Jurkat, Clone E6-1 (cell line): ENCODE measurements around the gene CBFA2T2.
"Not testable (repeated sequence)": the region's sequence is repeated elsewhere in the genome, so short reads cannot be mapped to it uniquely, and the experiment has no call there.

Experiments
- DNase-seq: peaks from one replicate; pipeline ENCODE4 v3.0.0-alpha.2; 2011; ENCODE audit warnings: low read depth, low spot score
- H3K4me3 ChIP-seq: 2 replicates; pipeline ENCODE4 v1.5.1; 2011; ENCODE audit warnings: mild to moderate bottlenecking, low read length, control low read depth, moderate library complexity

The CBFA2T2 gene

GRCh38 chr20:33566781-33567603, 77.1 kb downstream of the CBFA2T2 start:
- DNase-seq: no peak

DNA sequence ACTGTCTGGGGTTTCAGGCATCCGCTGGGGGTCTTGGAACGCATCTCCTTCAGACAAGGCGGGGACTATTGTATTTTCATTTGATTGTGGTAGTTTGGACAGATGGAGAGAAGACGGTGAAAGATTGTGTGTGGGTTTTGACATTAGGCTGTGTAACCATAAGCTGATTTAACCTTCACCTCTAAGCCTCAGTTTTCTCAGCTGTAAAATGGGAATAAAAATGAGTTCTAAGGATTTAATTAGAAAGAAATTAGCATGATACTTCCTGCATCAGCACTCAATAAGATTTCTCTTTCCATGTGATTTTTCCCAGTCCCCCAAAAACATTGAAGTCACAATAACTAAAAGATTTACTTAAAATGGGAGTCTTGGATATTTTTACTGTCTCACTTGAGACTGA, 78.1 kb downstream of the CBFA2T2 start:
- DNase-seq: no peak
- no peak overlapping the region for H3K4me3 ChIP-seq

More at GRCh38 chr20:33566781-33567603, 77.1 kb downstream of the CBFA2T2 start:
- no peak overlapping the region for H3K4me3 ChIP-seq

- no peak for DNase-seq
- no peak overlapping the region for H3K4me3 ChIP-seq
Measured at GRCh38 chr20:33568378-33568777, 78.5 kb downstream of the CBFA2T2 start.

DNA sequence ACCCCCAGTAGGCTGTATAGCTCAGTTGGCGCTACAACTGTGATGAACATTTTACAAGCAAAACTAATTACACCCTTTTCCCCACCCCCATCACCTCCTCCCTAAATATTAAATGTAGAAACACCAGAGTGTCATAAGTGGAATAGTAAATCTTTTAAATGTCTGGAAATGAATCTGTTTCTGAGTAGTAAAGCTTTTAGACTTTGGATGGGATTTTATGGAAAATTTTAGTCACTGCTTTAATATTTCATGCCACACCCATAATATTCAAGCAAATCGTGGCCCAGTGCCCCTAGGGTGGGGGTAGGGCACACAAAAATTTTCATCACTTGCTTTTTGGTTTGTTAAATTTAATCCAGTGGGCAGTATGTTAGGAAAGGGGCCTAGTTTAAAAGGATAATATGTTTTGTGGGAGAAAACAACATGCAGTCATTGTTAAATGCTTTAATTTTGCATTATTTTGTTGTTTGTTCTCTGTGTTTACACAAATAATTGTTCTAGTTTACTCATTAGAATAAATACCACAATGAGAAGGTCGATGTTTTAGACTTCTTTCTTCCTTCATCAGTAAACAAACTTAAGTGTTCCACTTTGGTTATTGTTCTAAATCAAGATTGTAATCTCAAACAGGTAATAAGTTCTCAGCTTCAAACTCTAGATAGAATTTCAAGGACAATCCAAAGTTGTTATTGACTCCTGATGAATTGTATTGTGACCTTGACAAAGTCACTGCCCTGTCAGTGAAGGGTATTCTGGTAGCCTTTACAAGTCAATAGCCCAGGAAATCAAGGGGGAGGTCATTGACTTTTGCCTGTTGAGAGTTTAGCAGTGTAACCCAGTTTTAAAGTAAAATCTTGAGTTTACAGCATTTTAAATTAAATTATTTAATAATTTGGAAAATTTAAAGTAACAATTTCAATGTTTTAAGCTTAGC, 79.2 kb downstream of the CBFA2T2 start:
- DNase-seq: no peak
- H3K4me3 ChIP-seq: no peak overlapping the region

DNA sequence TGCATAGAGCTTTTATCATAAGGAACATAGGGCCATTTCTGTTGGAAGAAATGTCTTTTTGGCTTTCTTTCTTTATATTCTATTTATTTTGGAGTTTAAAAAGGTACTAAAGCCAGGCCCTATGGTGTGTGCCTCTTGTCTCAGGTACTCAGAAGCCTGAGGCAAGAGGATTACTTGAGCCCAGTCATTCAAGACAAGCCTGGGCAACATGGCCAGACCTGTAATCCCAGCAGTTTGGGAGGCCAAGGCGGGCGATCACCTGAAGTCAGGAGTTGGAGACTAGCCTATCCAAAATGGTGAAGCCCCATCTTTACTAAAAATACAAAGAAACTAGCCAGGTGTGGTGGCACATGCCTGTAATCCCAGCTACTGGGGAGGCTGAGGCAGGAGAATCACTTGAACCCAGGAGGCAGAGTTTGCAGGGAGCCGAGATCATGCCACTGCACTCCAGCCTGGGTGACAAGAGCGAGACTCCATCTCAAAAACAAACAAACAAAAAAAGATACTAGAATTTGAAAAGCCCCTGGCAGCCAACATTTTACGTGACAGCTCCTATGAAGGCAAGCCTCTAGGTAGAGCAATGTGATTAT, 80.0 kb downstream of the CBFA2T2 start:
- H3K4me3 ChIP-seq: no peak overlapping the region
- DNase-seq: no peak

- no peak overlapping the region for H3K4me3 ChIP-seq
- DNase-seq: no peak
Measured at GRCh38 chr20:33570743-33571142, 80.8 kb downstream of the CBFA2T2 start.

- not testable (repeated sequence) for H3K4me3 ChIP-seq, DNase-seq
Measured at GRCh38 chr20:33573268-33573667, 83.4 kb downstream of the CBFA2T2 start.

GRCh38 chr20:33575282-33575681, 85.4 kb downstream of the CBFA2T2 start:
- H3K4me3 ChIP-seq: no peak overlapping the region
- no peak for DNase-seq

DNA sequence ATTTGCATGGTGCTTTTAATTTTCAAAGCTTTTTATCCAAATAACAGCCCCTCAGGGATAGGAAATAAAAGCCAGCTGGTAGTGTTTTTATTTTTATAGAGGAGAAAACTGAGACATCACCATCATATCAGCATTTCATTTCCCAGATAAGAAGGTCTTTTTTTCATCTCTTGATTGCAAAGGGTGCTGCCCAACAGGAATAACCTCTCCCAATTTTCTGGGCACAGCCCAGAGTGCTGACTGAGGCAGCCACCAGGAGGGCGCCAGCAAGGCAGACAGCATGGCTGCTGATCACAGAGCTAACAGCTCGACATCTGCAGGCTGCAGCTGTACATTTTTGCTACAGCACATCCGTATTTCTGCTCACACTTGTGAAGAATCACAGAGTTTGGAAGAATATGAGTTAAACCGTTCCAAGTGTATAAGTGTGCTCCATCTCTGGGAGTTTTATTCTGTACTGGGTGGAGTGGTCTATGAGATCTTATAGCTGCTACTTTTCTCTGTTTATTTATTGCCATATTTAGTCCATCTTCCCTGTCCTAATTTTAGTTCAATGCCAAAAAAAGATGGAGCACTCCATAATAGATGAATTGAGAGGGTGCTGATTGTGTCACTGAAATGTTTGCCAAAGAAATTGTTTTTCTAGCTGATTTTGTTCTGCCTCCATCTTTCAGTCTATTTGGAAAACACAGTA, 86.7 kb downstream of the CBFA2T2 start:
- H3K4me3 ChIP-seq: no peak overlapping the region
- DNase-seq: no peak

GRCh38 chr20:33578510-33578909, 88.6 kb downstream of the CBFA2T2 start:
- no peak for DNase-seq
- H3K4me3 ChIP-seq: no peak overlapping the region

DNA sequence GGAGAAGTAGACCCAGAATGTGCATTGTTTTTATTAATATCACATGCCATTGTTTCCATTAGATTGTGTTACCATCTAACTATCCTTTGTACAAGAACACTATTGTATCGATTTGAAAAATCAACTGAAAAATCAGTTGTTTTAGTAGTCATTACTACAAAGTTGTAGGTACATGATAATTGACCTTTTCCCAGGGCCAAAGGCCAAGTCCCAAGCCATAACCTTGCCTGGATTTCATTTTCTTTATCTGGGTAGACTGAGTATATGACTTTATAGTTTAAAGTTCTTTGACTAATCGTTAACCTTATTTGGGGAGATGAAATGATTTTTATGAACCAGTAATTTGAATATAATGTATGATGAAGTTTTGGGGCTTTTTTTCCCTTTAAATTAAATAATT, 93.2 kb downstream of the CBFA2T2 start:
- no peak overlapping the region for H3K4me3 ChIP-seq

DNA sequence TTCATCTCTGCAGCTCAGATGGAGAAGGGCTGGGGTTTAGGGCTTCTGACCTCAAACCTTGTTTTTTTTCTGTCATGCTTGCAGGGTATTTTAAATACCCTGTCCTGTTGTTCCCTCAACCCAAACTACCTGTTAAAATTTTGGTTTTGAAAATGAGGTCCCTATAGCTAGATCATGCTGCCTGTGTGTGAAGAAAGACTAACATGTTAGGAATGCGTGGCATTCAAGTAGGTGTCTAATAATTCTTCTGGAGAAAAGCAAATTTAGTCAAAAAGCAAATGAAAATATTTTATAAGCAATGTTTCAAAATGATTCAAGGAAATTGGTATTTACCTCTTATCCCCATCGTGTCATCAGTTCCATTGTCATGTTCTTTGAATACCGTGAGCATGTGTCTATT, 95.1 kb downstream of the CBFA2T2 start:
- no peak for DNase-seq
- H3K4me3 ChIP-seq: no peak overlapping the region

More for the DNA sequence above, 93.2 kb downstream of the CBFA2T2 start:
- no peak for DNase-seq

DNA sequence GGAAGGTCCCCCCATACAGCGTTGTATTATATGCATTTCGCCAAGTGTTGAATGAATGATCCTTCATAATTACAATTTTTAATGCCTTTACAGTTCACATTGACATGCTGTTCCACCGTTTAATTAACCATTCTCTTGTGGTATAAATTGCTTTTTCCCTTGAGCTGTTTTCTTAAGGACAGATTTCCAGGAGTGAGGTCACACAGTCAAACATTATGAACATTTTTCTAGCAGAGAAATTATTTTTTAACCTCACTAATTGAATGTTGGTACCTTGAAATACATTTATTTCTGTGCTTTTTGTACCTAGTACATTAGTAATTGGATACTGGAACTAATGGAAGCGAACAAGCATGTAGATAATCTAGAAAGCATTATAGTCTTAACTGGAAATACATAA, 95.5 kb downstream of the CBFA2T2 start:
- no peak for DNase-seq
- no peak overlapping the region for H3K4me3 ChIP-seq

GRCh38 chr20:33589059-33589458, 99.2 kb downstream of the CBFA2T2 start:
- DNase-seq: no peak
- H3K4me3 ChIP-seq: no peak overlapping the region

GRCh38 chr20:33591901-33592300, 102.0 kb downstream of the CBFA2T2 start:
- H3K4me3 ChIP-seq, DNase-seq: not testable (repeated sequence)

GRCh38 chr20:33594743-33595142, 104.8 kb downstream of the CBFA2T2 start:
- H3K4me3 ChIP-seq: no peak overlapping the region
- no peak for DNase-seq

DNA sequence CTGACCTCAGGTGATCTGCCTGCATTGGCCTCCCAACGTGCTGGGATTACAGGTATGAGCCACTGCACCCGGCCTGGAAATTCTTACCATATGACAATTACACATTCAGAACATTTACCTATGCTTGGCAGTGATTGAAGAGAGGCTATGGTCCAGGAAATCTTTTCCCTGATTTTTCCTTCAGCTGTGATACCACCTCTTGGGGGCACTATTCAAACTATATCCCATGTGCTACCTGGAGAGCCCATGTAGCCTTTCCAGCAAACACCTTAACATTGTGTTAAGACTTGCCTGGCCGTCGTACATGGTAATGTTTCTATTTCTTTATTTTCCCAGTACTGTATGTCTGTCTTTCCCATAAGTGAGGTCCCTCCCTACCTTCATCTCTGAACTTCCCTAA, 110.5 kb downstream of the CBFA2T2 start:
- DNase-seq: no peak
- no peak overlapping the region for H3K4me3 ChIP-seq

GRCh38 chr20:33600981-33601380, 111.1 kb downstream of the CBFA2T2 start:
- no peak overlapping the region for H3K4me3 ChIP-seq
- no peak for DNase-seq

- no peak for DNase-seq
Measured at GRCh38 chr20:33601861-33602260, 112.0 kb downstream of the CBFA2T2 start.

More at GRCh38 chr20:33601861-33602260, 112.0 kb downstream of the CBFA2T2 start:
- H3K4me3 ChIP-seq: no peak overlapping the region
